Metanephros (tissue), 1 donor: ENCODE data around the gene PRELID1. TPM values are rescaled to one million over a fixed set of nuclear protein-coding genes. Genes with fewer than 3 reads are reported as not detected.

Source experiments
- total RNA-seq: library from RNA; depleted of rRNA; stranded (reverse); fragments of >200 nt; gene quantifications from one replicate; pipeline ENCODE4 v1.2.3, GENCODE V29; 2014

PRELID1 gene, protein sequence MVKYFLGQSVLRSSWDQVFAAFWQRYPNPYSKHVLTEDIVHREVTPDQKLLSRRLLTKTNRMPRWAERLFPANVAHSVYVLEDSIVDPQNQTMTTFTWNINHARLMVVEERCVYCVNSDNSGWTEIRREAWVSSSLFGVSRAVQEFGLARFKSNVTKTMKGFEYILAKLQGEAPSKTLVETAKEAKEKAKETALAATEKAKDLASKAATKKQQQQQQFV
- total RNA-seq, result 56.8 TPM

DNA sequence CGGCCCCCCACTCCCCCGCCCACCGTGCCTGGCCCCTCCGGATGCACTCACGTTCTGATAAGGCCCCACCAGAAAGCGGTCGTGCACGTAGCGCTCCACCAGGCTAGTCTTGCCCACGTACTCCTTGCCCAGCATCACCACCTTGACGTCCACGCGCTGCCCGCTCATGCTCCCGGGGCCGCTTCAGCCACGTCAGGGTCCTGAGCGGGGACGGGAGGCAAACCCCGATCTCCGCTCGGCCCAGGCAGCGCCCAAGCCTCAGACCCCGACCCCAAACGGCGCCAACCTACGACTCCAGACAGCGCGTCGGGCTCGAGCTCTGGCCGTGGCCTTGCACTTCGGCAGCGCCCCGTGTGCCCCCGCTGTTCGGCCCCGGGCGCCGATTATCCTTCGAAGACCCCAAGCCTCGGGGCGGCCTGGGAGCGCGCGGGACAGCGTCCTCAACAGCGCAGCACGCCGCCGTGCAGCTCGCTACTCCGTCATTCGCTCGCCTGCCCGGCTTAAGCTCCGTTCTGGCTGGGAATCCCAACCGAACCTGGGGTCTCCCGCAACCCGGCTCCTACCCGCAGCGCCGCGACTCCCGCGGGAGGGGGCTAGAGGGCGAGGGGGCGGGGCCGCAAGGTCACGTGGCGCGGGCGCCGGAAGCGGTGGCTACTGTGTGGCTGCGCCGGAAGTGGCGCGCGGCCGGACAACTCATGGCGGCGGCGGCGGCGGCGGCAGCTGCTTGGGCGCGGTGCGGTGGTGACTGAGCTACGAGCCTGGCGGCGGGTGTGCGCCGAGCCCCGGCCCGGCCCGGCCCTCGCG, at the start of gene PRELID1, which contains the start of gene RAB24:
TSS of gene PRELID1 (plus strand) at position 679 of the 804 bp plus-strand sequence. CDS start 187 bp downstream, outside the sequence.
TSS of gene RAB24 (minus strand) at position 599 of the 804 bp plus-strand sequence. CDS start at position 168, 431 bp downstream.

DNA sequence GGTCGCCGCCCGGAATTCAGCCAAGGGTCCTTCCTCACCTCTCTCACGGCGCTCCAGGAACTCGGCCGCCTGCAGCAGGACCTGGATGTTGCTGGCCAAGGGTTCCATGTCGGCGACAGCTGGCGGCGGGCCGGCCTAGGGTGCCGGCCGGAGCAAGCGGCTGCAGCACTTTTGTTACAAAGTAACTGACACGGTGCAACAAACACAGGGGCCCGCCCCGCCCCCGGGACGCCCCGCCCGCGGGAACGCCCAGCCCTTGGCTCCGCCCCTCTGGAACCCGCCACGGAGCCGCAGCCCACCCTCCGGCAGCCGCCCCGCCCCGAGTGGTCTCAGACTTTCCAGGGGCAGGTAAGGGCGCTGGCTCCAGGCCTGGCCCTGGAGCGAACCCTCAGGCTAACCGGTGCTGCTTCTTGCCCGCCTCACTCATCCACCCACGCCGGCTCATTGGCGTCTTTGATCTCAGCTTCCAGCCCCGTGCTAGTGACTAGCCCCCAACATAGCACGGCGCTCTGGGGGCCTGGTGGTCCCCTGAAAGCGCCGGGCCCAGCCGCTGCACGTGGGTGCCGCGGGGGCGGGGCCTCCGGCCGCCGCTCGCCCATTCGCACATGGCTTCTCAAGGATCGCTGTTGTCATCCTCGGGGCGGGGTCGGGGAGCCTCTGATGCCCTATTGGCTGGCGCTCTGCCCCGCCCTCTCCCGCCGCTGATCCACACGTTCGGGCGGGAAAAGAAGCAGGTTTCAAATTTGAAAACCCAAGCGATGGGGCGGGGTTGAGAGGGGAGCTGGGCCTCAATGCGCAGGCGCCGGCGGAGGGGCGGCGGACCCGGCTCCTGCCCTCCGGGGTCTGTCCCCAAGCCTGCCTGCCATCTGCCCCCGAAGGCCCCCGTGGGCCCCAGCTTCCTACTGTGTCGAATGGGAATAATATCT, 8.4 kb downstream of the PRELID1 start, which contains the start of gene MXD3:
TSS of gene MXD3 (minus strand) at position 176 of the 926 bp plus-strand sequence. CDS start at position 108, 68 bp downstream.

DNA sequence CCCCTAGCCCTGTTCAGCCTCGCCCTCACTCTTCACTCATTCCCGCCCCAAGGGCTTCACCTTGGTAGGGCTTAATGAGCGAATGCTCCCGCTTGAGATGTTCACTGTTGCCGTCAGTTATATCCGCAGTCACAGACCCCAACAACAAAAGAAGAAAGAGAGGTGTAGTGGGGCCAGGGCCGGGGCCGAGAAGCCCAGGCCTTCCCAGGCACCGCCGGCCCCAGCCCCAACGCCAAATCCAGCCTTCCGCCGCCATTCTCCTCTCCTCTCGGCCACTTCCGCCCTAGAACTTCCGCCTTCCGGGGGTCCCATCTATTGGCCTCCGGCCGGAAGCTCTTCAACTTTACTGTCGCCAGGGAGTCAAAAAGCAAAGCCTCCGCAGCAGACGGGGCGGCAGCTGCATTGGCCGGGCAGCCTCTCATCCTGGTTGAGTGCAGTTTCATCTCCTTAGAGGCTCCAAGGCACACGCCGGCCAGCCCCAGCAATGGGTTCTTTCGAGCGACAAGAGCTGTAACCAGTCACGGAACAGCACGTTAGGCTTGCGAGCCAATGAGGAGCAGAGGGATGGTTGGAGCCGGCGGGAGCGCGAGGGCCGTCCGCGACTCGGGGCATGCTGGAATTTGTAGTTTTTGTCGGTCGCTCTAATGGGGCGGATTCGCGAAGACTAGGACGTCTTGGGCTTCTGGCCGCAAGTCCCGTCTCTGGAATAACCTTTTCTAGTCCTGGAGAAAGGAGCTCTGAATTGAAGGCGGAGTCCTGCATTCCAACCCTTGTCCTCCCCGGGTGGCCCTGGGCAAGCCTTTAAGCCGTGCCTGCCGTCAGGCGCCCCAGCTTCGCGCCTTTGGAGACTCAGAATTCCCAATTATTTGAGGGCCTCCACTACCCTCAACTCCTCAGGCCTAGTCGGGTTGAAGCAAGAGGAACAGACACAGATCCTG, 48.1 kb downstream of the PRELID1 start, which contains the start of gene LMAN2:
TSS of gene LMAN2 (minus strand) at position 277 of the 938 bp plus-strand sequence. CDS start at position 256, 21 bp downstream.

Other genes with a start within 250 kb of the PRELID1 start
- gene FGFR4, start 216.9 kb upstream of the PRELID1 start, total RNA-seq, result 57.7 TPM
- gene NSD1, start 170.0 kb upstream of the PRELID1 start, total RNA-seq, result 83.3 TPM
- gene RAB24, start 80 bp upstream of the PRELID1 start, total RNA-seq, result 26.7 TPM
- 32.5 TPM for gene MXD3, start 8.1 kb downstream of the PRELID1 start, total RNA-seq
- 213 TPM for gene LMAN2, start 47.9 kb downstream of the PRELID1 start, total RNA-seq
- gene RGS14, start 54.1 kb downstream of the PRELID1 start, total RNA-seq, result 21.0 TPM
- 166 TPM for gene SLC34A1, start 80.6 kb downstream of the PRELID1 start, total RNA-seq
- not detected for gene PFN3, start 96.9 kb downstream of the PRELID1 start, total RNA-seq
- 0.29 TPM for gene F12, start 105.8 kb downstream of the PRELID1 start, total RNA-seq
- 23.1 TPM for gene GRK6, start 122.9 kb downstream of the PRELID1 start, total RNA-seq
- 2.4 TPM for gene PRR7, start 143.0 kb downstream of the PRELID1 start, total RNA-seq
- gene DBN1, start 169.8 kb downstream of the PRELID1 start, total RNA-seq, result 113 TPM
- gene PDLIM7, start 193.8 kb downstream of the PRELID1 start, total RNA-seq, result 184 TPM
- 11.3 TPM for gene DOK3, start 206.0 kb downstream of the PRELID1 start, total RNA-seq
- 80.6 TPM for gene DDX41, start 213.2 kb downstream of the PRELID1 start, total RNA-seq